OCI-M2 (cell line): ENCODE measurements around the gene FOXB1.

ENCODE experiments used
- DNase-seq: peaks from one replicate; lab custom pipeline; 2025; ENCODE audit not compliant: unreplicated experiment; lab: John Stamatoyannopoulos, UW

Gene FOXB1

GRCh38 chr15:60004009-60004845 lies at the start of gene FOXB1:
Gene FOXB1 (plus strand): TSS chr15:60004311. CDS start chr15:60004964, 653 bp downstream.
- DNase-seq: no peak

DNA sequence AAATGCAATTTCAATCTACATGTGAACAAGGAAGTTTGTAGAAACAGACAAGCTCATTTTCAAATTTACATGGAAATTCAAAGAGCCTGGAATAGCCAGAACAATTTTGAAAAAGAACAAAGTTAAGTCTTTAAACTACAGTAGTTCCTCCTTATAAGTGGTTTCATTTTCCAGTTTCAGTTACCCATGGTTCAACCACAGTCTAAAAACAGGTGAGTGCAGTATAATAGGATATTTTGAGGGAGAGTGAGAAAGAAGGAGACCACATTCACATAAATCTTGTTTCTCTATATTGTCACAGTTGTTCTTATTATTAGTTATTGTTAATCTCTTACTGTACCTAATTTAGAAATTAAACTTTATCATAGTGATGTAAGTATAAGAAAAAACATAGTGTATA lies 45.8 kb upstream of the FOXB1 start:
- DNase-seq: no peak

DNA sequence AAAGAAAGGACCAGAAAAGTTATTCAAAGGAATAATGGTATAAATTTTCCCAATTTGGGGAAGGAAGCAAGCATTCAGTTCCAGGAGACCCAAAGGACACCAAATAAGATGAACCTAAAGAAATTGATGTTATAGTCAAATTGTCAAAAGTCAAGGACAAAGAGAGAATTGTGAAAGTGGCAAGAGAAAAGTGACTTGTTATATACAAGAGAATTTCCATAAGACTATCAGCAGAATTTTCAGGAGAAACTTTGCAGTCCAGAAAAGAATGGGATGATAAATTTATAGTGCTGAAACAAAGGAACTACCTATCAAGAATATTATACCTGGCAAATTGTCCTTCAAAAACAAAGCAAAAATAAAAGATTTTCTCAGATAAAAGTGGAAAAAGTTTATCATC lies 43.8 kb upstream of the FOXB1 start:
- no peak for DNase-seq

DNA sequence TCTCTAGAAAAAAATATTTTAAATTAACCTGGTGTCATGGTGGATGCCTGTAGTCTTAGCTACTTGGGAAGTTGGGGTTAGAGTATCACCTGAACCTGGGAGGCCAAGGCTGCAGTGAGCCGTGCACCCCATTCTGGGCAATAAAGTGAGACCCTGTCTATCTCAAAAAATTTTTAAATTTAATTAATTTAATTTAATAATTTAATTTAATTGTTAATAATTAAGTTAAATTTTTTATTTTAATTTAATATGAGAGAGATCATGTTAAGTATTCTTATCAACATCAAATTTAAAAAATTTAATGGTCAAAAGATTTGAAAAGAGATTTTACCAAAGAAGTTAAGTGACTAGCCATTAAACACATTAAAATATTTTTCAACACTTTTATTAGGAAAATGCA lies 40.8 kb upstream of the FOXB1 start:
- no peak for DNase-seq

DNA sequence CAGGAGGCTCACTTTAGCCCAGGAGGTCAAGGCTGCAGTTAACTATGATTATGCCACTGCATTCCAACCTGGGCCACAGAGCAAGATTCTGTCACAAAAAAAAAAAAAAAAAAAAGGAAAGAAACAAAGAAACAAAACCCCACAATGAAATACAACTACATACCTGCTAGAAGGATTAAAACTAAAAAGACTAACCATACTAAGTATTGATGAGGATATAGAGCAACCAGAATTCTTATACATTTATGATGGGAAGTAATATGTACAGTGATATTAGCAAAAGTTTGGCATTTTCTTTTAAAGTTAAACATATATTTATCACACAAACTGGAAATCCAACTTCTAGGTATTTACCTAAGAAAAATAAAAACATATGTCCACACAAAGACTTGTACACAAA lies 40.2 kb upstream of the FOXB1 start:
- no peak for DNase-seq

GRCh38 chr15:59965741-59966140 lies 38.4 kb upstream of the FOXB1 start:
- DNase-seq: no peak

- DNase-seq: no peak
These were observed 37.8 kb upstream of the FOXB1 start for GRCh38 chr15:59966262-59966661.

GRCh38 chr15:59968314-59968713 lies 35.8 kb upstream of the FOXB1 start:
- no peak for DNase-seq

GRCh38 chr15:59972241-59972640 lies 31.9 kb upstream of the FOXB1 start:
- DNase-seq: no peak

DNA sequence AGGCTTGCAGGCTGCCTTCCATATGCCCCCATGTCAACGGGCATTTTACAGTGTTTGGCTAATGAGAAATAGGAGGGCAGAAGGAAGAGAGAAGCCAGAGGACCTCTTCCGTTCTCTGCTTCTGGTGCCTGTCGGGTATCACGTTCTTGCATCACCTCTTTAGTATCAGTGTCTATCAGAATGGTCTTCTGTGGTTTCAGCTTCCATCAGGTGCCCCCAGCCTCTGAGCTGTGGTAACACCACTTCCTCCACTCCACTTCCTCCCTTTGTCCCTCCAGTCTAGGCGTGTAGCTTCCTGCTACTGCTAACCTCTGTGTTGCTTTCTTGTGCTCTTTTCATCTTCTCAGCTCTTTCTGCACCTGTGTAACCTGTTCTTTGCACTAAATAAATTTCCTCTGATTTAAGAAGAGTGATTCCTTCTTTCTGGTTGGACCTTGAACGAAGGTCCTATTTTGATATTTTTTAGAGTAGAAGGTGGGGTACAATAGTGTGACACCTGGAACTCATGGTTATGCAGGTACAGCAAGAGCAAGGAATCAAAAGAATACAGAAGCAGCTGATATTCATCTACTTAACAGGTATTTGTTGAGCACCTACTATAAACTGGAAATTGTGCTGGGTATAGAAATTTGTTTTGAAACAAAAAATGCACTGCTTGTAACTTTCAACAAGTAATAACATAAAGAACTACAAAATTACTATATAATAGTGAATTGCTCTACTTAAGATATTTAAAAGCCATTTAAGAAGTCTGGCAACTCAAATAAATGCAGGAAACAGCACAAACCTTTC lies 27.4 kb upstream of the FOXB1 start:
- no peak for DNase-seq

DNA sequence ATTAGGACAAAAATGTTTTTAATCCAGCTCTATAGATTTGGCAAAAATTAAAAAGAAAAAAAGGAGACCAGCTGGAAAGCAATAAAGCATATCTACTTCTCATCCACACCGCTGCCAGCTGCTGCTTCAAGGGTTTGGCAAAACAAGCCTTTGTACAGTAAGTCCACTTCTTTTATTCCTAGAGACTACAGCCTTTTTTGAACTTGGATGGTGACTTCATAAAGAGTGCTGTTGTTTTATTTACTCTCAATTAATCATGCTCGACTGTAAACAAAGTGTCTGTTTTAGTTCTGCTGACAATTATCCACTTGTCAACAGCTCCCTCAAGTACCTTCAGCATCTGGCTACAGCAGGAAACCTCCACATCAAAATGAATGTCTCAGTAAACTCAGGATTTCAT lies 12.3 kb upstream of the FOXB1 start:
- no peak for DNase-seq

GRCh38 chr15:59993041-59993750 lies 10.9 kb upstream of the FOXB1 start:
- no peak for DNase-seq

GRCh38 chr15:59993950-59994401 lies 10.1 kb upstream of the FOXB1 start:
- DNase-seq: no peak

- DNase-seq: no peak
These were observed 9.6 kb upstream of the FOXB1 start for GRCh38 chr15:59994526-59994887.

GRCh38 chr15:59994888-59995557 lies 9.1 kb upstream of the FOXB1 start:
- DNase-seq: no peak

DNA sequence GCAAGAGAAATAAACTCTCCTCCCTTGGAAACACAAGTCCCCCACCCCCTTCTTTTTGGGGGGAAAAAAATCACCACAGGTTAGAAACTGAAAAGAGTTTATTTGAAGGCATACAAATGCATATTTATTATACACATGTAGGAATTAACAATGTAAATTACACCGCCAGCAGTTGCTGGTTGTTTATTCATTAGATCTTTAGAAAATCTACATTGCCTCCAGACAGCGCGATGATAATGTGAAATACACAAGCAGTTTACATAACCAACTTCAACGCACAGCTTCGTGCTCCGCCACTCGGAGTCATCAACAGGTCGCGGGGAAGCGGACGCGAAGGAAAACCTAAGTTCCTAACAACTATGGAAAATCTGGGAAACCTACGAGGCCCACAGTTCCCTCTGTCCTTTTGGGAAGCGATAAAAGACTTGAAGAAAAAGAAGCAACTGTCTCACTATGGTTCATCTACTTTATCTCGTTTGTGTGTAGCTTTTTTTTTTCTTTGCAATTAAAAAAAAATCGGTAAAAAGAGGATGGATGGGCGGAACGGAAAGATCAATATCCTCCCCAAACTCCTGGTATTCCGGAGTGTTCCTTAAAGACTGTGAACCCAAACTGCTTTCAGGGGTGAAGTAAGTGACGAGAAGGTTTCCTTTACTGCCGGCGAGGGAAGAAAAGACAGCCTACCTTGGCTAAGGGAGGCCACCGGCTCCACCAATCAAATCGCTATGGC lies 8.4 kb upstream of the FOXB1 start:
- DNase-seq: no peak

- DNase-seq: no peak
These were observed 7.6 kb upstream of the FOXB1 start for GRCh38 chr15:59996298-59997041.

- no peak for DNase-seq
These were observed 6.9 kb upstream of the FOXB1 start for GRCh38 chr15:59997070-59997701.

GRCh38 chr15:59998305-59998949 lies 5.7 kb upstream of the FOXB1 start:
- DNase-seq: no peak
